ENCODE results near the gene MLLT3.
A peak's percentile ranks its signal among the peaks of the same experiment; 100 is the strongest.

Gene MLLT3

GRCh38 chr9:20622330-20623020 lies at the start of gene MLLT3:
TSS of gene MLLT3 (minus strand) at chr9:20622499.
- H3K27ac ChIP-seq (ENCODE audit: low read length): peak within 1 kb of the TSS; percentile 78; the same call in 1 of the 2 replicates
- no peaks in the 10 kb centered on the region for H3K9me2 ChIP-seq (replicated peaks; ENCODE audit: insufficient read depth, low read length)
- no peaks in the 10 kb centered on the region for H3K27me3 ChIP-seq (replicated peaks; ENCODE audit: insufficient read depth, low read length)
- H3F3A ChIP-seq (ENCODE audit: insufficient read depth, low read length): peaks cover 16% of the 10 kb centered on the region
- H4K20me1 ChIP-seq (ENCODE audit: insufficient read depth, low read length): no peaks in the 10 kb centered on the region
- H3K79me2 ChIP-seq (ENCODE audit: low read length): peaks cover 40% of the 10 kb centered on the region
- H3K9ac ChIP-seq (ENCODE audit: low read length): peak within 1 kb of the TSS; percentile 65
- no peaks in the 10 kb centered on the region for H3K36me3 ChIP-seq (replicated peaks; ENCODE audit: insufficient read depth, low read length)
- no peaks in the 10 kb centered on the region for H3K4me1 ChIP-seq (ENCODE audit: low read length)
- peak within 1 kb of the TSS; percentile 92 for H3K4me2 ChIP-seq (ENCODE audit: low read depth, low read length)
- peak within 1 kb of the TSS; percentile 64 for H3K4me3 ChIP-seq (ENCODE audit: low read length)
- TF ChIP-seq CTCF (IDR thresholded peaks at IDR 0.05; ENCODE audit: low read length) (no peak), EZH2phosphoT487 (IDR thresholded peaks at IDR 0.05; ENCODE audit: low read length) (no peak), EZH2 (optimal IDR thresholded peaks at IDR 0.05; ENCODE audit: low read depth, low read length) (no peak)
- H2AFZ ChIP-seq (ENCODE audit: low read length): peak within 1 kb of the TSS; percentile 70
- peak; percentile 87 for DNase-seq
- no peaks in the 10 kb centered on the region for H3K9me3 ChIP-seq (replicated peaks; ENCODE audit: insufficient read depth, low read length)

GRCh38 chr9:20671635-20672034 lies 49.3 kb upstream of the MLLT3 start:
- TF ChIP-seq EZH2 (optimal IDR thresholded peaks at IDR 0.05; ENCODE audit: low read depth, low read length): no peak
- no peak for TF ChIP-seq EZH2phosphoT487 (IDR thresholded peaks at IDR 0.05; ENCODE audit: low read length)
- no peak for TF ChIP-seq CTCF (IDR thresholded peaks at IDR 0.05; ENCODE audit: low read length)
- Histone ChIP-seq H3K79me2 (ENCODE audit: low read length) (no peaks in the 10 kb centered on the region), H3K27ac (ENCODE audit: low read length) (no peak overlapping the region), H3K4me2 (ENCODE audit: low read depth, low read length) (no peak overlapping the region), H3K4me3 (ENCODE audit: low read length) (no peak overlapping the region), H3K36me3 (replicated peaks; ENCODE audit: insufficient read depth, low read length) (no peaks in the 10 kb centered on the region), H3K9me2 (replicated peaks; ENCODE audit: insufficient read depth, low read length) (no peaks in the 10 kb centered on the region), H3K4me1 (ENCODE audit: low read length) (no peaks in the 10 kb centered on the region), H3K9ac (ENCODE audit: low read length) (no peak overlapping the region), H3F3A (ENCODE audit: insufficient read depth, low read length) (no peaks in the 10 kb centered on the region), H3K9me3 (replicated peaks; ENCODE audit: insufficient read depth, low read length) (no peaks in the 10 kb centered on the region), H4K20me1 (ENCODE audit: insufficient read depth, low read length) (no peaks in the 10 kb centered on the region), H3K27me3 (replicated peaks; ENCODE audit: insufficient read depth, low read length) (no peaks in the 10 kb centered on the region), H2AFZ (ENCODE audit: low read length) (no peak overlapping the region)
- DNase-seq: no peak

GRCh38 chr9:20670395-20670794 lies 48.1 kb upstream of the MLLT3 start:
- Histone ChIP-seq H3K4me3 (ENCODE audit: low read length) (no peak overlapping the region), H3K36me3 (replicated peaks; ENCODE audit: insufficient read depth, low read length) (no peaks in the 10 kb centered on the region), H4K20me1 (ENCODE audit: insufficient read depth, low read length) (no peaks in the 10 kb centered on the region), H3K9me2 (replicated peaks; ENCODE audit: insufficient read depth, low read length) (no peaks in the 10 kb centered on the region), H3K79me2 (ENCODE audit: low read length) (no peaks in the 10 kb centered on the region), H3K9ac (ENCODE audit: low read length) (no peak overlapping the region), H3F3A (ENCODE audit: insufficient read depth, low read length) (no peaks in the 10 kb centered on the region), H3K4me2 (ENCODE audit: low read depth, low read length) (no peak overlapping the region), H3K4me1 (ENCODE audit: low read length) (no peaks in the 10 kb centered on the region), H3K27me3 (replicated peaks; ENCODE audit: insufficient read depth, low read length) (no peaks in the 10 kb centered on the region), H3K9me3 (replicated peaks; ENCODE audit: insufficient read depth, low read length) (no peaks in the 10 kb centered on the region), H2AFZ (ENCODE audit: low read length) (no peak overlapping the region), H3K27ac (ENCODE audit: low read length) (no peak overlapping the region)
- TF ChIP-seq CTCF (IDR thresholded peaks at IDR 0.05; ENCODE audit: low read length) (no peak), EZH2phosphoT487 (IDR thresholded peaks at IDR 0.05; ENCODE audit: low read length) (no peak), EZH2 (optimal IDR thresholded peaks at IDR 0.05; ENCODE audit: low read depth, low read length) (no peak)
- DNase-seq: no peak

All from MM.1S (cell line).